ENCODE results near the gene SCARB1.
"Not testable (repeated sequence)": the region's sequence is repeated elsewhere in the genome, so short reads cannot be mapped to it uniquely, and the experiment has no call there.

SCARB1 gene

GRCh38 chr12:124901003-124901402 lies 37.3 kb upstream of the SCARB1 start:
- Histone ChIP-seq H3K9ac (ENCODE audit: low read depth, low read length) (no peak overlapping the region), H3K9me3 (ENCODE audit: control insufficient read depth, insufficient read depth, low read length) (no peaks in the 10 kb centered on the region; the same call in 1 of the 2 replicates), H3K27me3 (ENCODE audit: control insufficient read depth, insufficient read depth, low read length) (no peaks in the 10 kb centered on the region), H3K36me3 (ENCODE audit: control insufficient read depth, insufficient read depth, low read length) (no peaks in the 10 kb centered on the region), H3K4me3 (ENCODE audit: low read depth, low read length) (no peak overlapping the region), H3K4me1 (ENCODE audit: control insufficient read depth, insufficient read depth, low read length) (no peaks in the 10 kb centered on the region), H3K27ac (ENCODE audit: low read depth, low read length) (no peak overlapping the region)

GRCh38 chr12:124900345-124900795 lies 36.7 kb upstream of the SCARB1 start:
- H3K4me3 ChIP-seq (ENCODE audit: low read depth, low read length); H3K9me3 ChIP-seq (ENCODE audit: control insufficient read depth, insufficient read depth, low read length); H3K9ac ChIP-seq (ENCODE audit: low read depth, low read length); H3K36me3 ChIP-seq (ENCODE audit: control insufficient read depth, insufficient read depth, low read length); H3K27ac ChIP-seq (ENCODE audit: low read depth, low read length); H3K4me1 ChIP-seq (ENCODE audit: control insufficient read depth, insufficient read depth, low read length); H3K27me3 ChIP-seq (ENCODE audit: control insufficient read depth, insufficient read depth, low read length): not testable (repeated sequence)

GRCh38 chr12:124898923-124899294 lies 35.2 kb upstream of the SCARB1 start:
- H3K4me3 ChIP-seq (ENCODE audit: low read depth, low read length) = no peak overlapping the region
- no peak overlapping the region for H3K27ac ChIP-seq (ENCODE audit: low read depth, low read length)
- H3K27me3 ChIP-seq (ENCODE audit: control insufficient read depth, insufficient read depth, low read length) = no peaks in the 10 kb centered on the region
- no peaks in the 10 kb centered on the region for H3K36me3 ChIP-seq (ENCODE audit: control insufficient read depth, insufficient read depth, low read length)
- no peaks in the 10 kb centered on the region; the same call in 1 of the 2 replicates for H3K9me3 ChIP-seq (ENCODE audit: control insufficient read depth, insufficient read depth, low read length)
- no peak overlapping the region for H3K9ac ChIP-seq (ENCODE audit: low read depth, low read length)
- H3K4me1 ChIP-seq (ENCODE audit: control insufficient read depth, insufficient read depth, low read length) = no peaks in the 10 kb centered on the region

GRCh38 chr12:124898200-124898922 lies 34.7 kb upstream of the SCARB1 start:
- Histone ChIP-seq H3K27ac (ENCODE audit: low read depth, low read length) (no peak overlapping the region), H3K4me3 (ENCODE audit: low read depth, low read length) (no peak overlapping the region)

GRCh38 chr12:124896461-124896860 lies 32.8 kb upstream of the SCARB1 start:
- no peak overlapping the region for H3K4me3 ChIP-seq (ENCODE audit: low read depth, low read length)
- no peaks in the 10 kb centered on the region for H3K27me3 ChIP-seq (ENCODE audit: control insufficient read depth, insufficient read depth, low read length)
- no peak overlapping the region for H3K9ac ChIP-seq (ENCODE audit: low read depth, low read length)

More at GRCh38 chr12:124898200-124898922, 34.7 kb upstream of the SCARB1 start:
- Histone ChIP-seq H3K36me3 (ENCODE audit: control insufficient read depth, insufficient read depth, low read length) (no peaks in the 10 kb centered on the region), H3K27me3 (ENCODE audit: control insufficient read depth, insufficient read depth, low read length) (no peaks in the 10 kb centered on the region), H3K4me1 (ENCODE audit: control insufficient read depth, insufficient read depth, low read length) (no peaks in the 10 kb centered on the region), H3K9me3 (ENCODE audit: control insufficient read depth, insufficient read depth, low read length) (no peaks in the 10 kb centered on the region; the same call in 1 of the 2 replicates), H3K9ac (ENCODE audit: low read depth, low read length) (no peak overlapping the region)

GRCh38 chr12:124893792-124894516 lies 30.3 kb upstream of the SCARB1 start:
- Histone ChIP-seq H3K9me3 (ENCODE audit: control insufficient read depth, insufficient read depth, low read length) (no peaks in the 10 kb centered on the region; the same call in 1 of the 2 replicates), H3K27me3 (ENCODE audit: control insufficient read depth, insufficient read depth, low read length) (no peaks in the 10 kb centered on the region), H3K4me3 (ENCODE audit: low read depth, low read length) (no peak overlapping the region), H3K36me3 (ENCODE audit: control insufficient read depth, insufficient read depth, low read length) (no peaks in the 10 kb centered on the region), H3K4me1 (ENCODE audit: control insufficient read depth, insufficient read depth, low read length) (no peaks in the 10 kb centered on the region), H3K27ac (ENCODE audit: low read depth, low read length) (no peak overlapping the region), H3K9ac (ENCODE audit: low read depth, low read length) (no peak overlapping the region)

More at GRCh38 chr12:124896461-124896860, 32.8 kb upstream of the SCARB1 start:
- Histone ChIP-seq H3K36me3 (ENCODE audit: control insufficient read depth, insufficient read depth, low read length) (no peaks in the 10 kb centered on the region), H3K9me3 (ENCODE audit: control insufficient read depth, insufficient read depth, low read length) (no peaks in the 10 kb centered on the region; the same call in 1 of the 2 replicates), H3K27ac (ENCODE audit: low read depth, low read length) (no peak overlapping the region), H3K4me1 (ENCODE audit: control insufficient read depth, insufficient read depth, low read length) (no peaks in the 10 kb centered on the region)

- H3K36me3 ChIP-seq (ENCODE audit: control insufficient read depth, insufficient read depth, low read length) = no peaks in the 10 kb centered on the region
- no peak overlapping the region for H3K4me3 ChIP-seq (ENCODE audit: low read depth, low read length)
- no peaks in the 10 kb centered on the region for H3K9me3 ChIP-seq (ENCODE audit: control insufficient read depth, insufficient read depth, low read length)
- peaks cover 16% of the 10 kb centered on the region; the same call in 1 of the 2 replicates for H3K4me1 ChIP-seq (ENCODE audit: control insufficient read depth, insufficient read depth, low read length)
- no peak overlapping the region for H3K27ac ChIP-seq (ENCODE audit: low read depth, low read length)
- no peak overlapping the region for H3K9ac ChIP-seq (ENCODE audit: low read depth, low read length)
- no peaks in the 10 kb centered on the region for H3K27me3 ChIP-seq (ENCODE audit: control insufficient read depth, insufficient read depth, low read length)
These were observed 24.6 kb upstream of the SCARB1 start for GRCh38 chr12:124888260-124888659.

- not testable (repeated sequence) for H3K27ac ChIP-seq (ENCODE audit: low read depth, low read length); H3K9ac ChIP-seq (ENCODE audit: low read depth, low read length); H3K4me3 ChIP-seq (ENCODE audit: low read depth, low read length); H3K27me3 ChIP-seq (ENCODE audit: control insufficient read depth, insufficient read depth, low read length); H3K36me3 ChIP-seq (ENCODE audit: control insufficient read depth, insufficient read depth, low read length); H3K9me3 ChIP-seq (ENCODE audit: control insufficient read depth, insufficient read depth, low read length)
- H3K4me1 ChIP-seq (ENCODE audit: control insufficient read depth, insufficient read depth, low read length) = peaks cover 16% of the 10 kb centered on the region; the same call in 1 of the 2 replicates
These were observed 24.1 kb upstream of the SCARB1 start for GRCh38 chr12:124887766-124888165.

GRCh38 chr12:124884587-124885438 lies 21.1 kb upstream of the SCARB1 start:
- no peak overlapping the region for H3K4me3 ChIP-seq (ENCODE audit: low read depth, low read length)
- no peak overlapping the region for H3K9ac ChIP-seq (ENCODE audit: low read depth, low read length)
- H3K9me3 ChIP-seq (ENCODE audit: control insufficient read depth, insufficient read depth, low read length) = no peaks in the 10 kb centered on the region
- peaks cover 16% of the 10 kb centered on the region; the same call in 1 of the 2 replicates for H3K4me1 ChIP-seq (ENCODE audit: control insufficient read depth, insufficient read depth, low read length)
- no peaks in the 10 kb centered on the region for H3K27me3 ChIP-seq (ENCODE audit: control insufficient read depth, insufficient read depth, low read length)
- H3K36me3 ChIP-seq (ENCODE audit: control insufficient read depth, insufficient read depth, low read length) = no peaks in the 10 kb centered on the region
- H3K27ac ChIP-seq (ENCODE audit: low read depth, low read length) = peak overlapping the region; percentile 21

GRCh38 chr12:124883263-124884130 lies 19.8 kb upstream of the SCARB1 start:
- Histone ChIP-seq H3K4me3 (ENCODE audit: low read depth, low read length) (no peak overlapping the region), H3K4me1 (ENCODE audit: control insufficient read depth, insufficient read depth, low read length) (peaks cover 16% of the 10 kb centered on the region; the same call in 1 of the 2 replicates), H3K9me3 (ENCODE audit: control insufficient read depth, insufficient read depth, low read length) (no peaks in the 10 kb centered on the region), H3K9ac (ENCODE audit: low read depth, low read length) (no peak overlapping the region), H3K27me3 (ENCODE audit: control insufficient read depth, insufficient read depth, low read length) (no peaks in the 10 kb centered on the region), H3K36me3 (ENCODE audit: control insufficient read depth, insufficient read depth, low read length) (no peaks in the 10 kb centered on the region), H3K27ac (ENCODE audit: low read depth, low read length) (peak overlapping the region; percentile 39)
